Brain microvascular endothelial cell (primary cell): ENCODE data around the gene FAM222A.

Experiments
- DNase-seq: peaks from one replicate; pipeline ENCODE4 v3.0.0-alpha.2; 2020
- H3K27ac ChIP-seq: fragments of 250-450 bp; sonication (Bioruptor Pico); 2 replicates; pipeline ENCODE4 v1.5.1; 2020; ENCODE audit warnings: mild to moderate bottlenecking, moderate library complexity
- H3K27me3 ChIP-seq: fragments of 250-450 bp; sonication (Bioruptor Pico); replicated peaks from 2 replicates; pipeline ENCODE4 v1.5.1; 2020; ENCODE audit warnings: mild to moderate bottlenecking
- H3K36me3 ChIP-seq: fragments of 250-450 bp; sonication (Bioruptor Pico); replicated peaks from 2 replicates; pipeline ENCODE4 v1.5.1; 2020; ENCODE audit warnings: mild to moderate bottlenecking
- H3K4me3 ChIP-seq: 2 replicates; pipeline ENCODE4 v1.5.1; 2011; ENCODE audit warnings: low read depth, mild to moderate bottlenecking, control low read depth, low read length, moderate library complexity
- in situ Hi-C: cut with HindIII; loops from 2 replicates; pipeline ENCODE4 v1.10.0; 2017; ENCODE audit warnings: low sequenced_read_pairs, low pct_ligation_motif_present
- TF ChIP-seq, protein P1 (sequence below): IDR thresholded peaks from 2 replicates; pipeline ENCODE4 v1.5.1; 2011; ENCODE audit warnings: low read depth, mild to moderate bottlenecking, moderate library complexity, low read length, control low read depth, inconsistent platforms; ENCODE audit errors: missing control alignments

FAM222A gene

DNA sequence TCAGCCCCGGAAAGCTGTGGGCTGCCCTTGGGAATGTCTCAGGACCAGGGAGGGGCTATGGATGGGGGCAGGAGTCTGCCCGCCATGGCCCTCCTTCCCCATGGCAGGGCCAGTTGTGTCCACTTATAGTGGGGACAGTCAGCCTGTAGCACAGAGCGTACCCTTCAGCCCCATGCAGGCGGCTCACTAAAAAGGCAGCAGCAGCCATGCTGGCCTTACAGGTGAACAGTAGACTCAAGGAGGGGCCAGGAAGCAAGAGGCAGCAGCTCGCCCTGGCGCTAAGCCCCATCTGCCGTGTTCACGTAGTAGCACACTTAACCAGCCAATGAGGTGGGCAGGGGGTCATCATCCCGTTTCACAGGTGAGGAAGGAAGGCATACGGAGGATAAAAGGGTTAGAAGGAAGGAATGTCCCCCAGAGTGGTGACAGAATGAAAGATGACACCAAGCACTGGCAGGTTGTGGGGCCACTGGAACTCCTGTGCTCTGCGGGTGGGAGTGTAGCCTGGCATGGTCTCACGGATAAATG, 52.7 kb downstream of the FAM222A start:
- H3K27me3 ChIP-seq: no peaks in the 10 kb centered on the region
- in situ Hi-C loops: no loop called here
- no peaks in the 10 kb centered on the region for H3K36me3 ChIP-seq
- TF ChIP-seq, protein P1, sequence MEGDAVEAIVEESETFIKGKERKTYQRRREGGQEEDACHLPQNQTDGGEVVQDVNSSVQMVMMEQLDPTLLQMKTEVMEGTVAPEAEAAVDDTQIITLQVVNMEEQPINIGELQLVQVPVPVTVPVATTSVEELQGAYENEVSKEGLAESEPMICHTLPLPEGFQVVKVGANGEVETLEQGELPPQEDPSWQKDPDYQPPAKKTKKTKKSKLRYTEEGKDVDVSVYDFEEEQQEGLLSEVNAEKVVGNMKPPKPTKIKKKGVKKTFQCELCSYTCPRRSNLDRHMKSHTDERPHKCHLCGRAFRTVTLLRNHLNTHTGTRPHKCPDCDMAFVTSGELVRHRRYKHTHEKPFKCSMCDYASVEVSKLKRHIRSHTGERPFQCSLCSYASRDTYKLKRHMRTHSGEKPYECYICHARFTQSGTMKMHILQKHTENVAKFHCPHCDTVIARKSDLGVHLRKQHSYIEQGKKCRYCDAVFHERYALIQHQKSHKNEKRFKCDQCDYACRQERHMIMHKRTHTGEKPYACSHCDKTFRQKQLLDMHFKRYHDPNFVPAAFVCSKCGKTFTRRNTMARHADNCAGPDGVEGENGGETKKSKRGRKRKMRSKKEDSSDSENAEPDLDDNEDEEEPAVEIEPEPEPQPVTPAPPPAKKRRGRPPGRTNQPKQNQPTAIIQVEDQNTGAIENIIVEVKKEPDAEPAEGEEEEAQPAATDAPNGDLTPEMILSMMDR: no peak
- H3K4me3 ChIP-seq: no peak overlapping the region
- no peak overlapping the region for H3K27ac ChIP-seq
- DNase-seq: no peak

- no peaks in the 10 kb centered on the region for H3K36me3 ChIP-seq
- in situ Hi-C loops: no loop called here
- no peak overlapping the region for H3K27ac ChIP-seq
- no peaks in the 10 kb centered on the region for H3K27me3 ChIP-seq
- H3K4me3 ChIP-seq: no peak overlapping the region
- TF ChIP-seq, protein P1: no peak
- no peak for DNase-seq
Observed at GRCh38 chr12:109767456-109767855, 53.8 kb downstream of the FAM222A start.

- in situ Hi-C loops: no loop called here
- Histone ChIP-seq H3K4me3 (no peak overlapping the region), H3K27ac (no peak overlapping the region), H3K27me3 (no peaks in the 10 kb centered on the region), H3K36me3 (no peaks in the 10 kb centered on the region)
- DNase-seq: no peak
- TF ChIP-seq, protein P1: no peak
Observed at GRCh38 chr12:109767991-109768900, 54.6 kb downstream of the FAM222A start.

GRCh38 chr12:109768901-109769670, 55.5 kb downstream of the FAM222A start:
- no peaks in the 10 kb centered on the region for H3K36me3 ChIP-seq
- H3K27ac ChIP-seq: no peak overlapping the region
- no peak for DNase-seq
- no peaks in the 10 kb centered on the region for H3K27me3 ChIP-seq
- in situ Hi-C loops: no loop called here
- no peak overlapping the region for H3K4me3 ChIP-seq
- TF ChIP-seq, protein P1: no peak

DNA sequence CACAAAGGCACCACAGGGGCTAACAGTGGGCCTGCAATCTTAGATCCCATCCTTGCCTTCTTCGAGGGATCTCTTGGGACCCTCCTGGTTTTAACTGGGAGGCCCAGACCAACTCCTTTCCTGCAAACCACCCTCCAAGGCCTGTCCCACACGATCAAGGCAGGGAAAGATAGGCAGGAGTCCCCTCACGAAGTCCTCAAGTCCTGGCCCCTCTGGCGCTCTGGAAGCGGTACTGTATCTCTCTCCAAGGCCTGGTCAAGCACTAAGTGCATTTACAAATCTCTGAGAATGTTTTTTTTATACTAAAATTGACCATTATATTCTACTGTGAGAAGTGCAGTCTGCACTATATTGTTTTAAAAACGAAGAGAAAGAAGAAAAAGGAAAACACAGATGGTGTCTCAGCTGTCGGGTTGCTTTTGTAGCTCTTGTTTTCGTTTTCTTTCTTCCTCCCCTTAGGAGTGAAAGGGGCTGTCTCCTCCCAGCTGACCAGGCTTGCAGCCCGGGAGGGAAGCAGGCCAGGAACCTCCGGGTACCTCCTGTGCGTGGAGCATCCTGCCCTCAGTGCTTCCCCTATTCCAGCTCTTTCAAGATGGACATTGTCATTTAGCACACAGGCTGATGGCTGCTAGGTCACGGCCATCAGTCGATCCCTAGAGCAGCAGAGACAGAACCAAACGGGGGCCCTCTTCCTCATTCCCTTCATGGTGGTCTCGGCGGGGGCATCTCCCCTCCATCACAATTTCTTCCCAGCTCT, 56.7 kb downstream of the FAM222A start:
- TF ChIP-seq, protein P1: no peak
- H3K4me3 ChIP-seq: no peak overlapping the region
- H3K36me3 ChIP-seq: no peaks in the 10 kb centered on the region
- H3K27ac ChIP-seq: no peak overlapping the region
- in situ Hi-C loops: no loop called here
- no peaks in the 10 kb centered on the region for H3K27me3 ChIP-seq
- DNase-seq: no peak
